GM19023 (cell line): ENCODE data around the gene BCAN.
"Not testable (repeated sequence)": the region's sequence is repeated elsewhere in the genome, so short reads cannot be mapped to it uniquely, and the experiment has no call there.

ENCODE experiments used
- ATAC-seq: cut with Tn5 transposase; IDR thresholded peaks from one replicate; pipeline ENCODE4 v1.9.1; 2021; ENCODE audit warnings: mild to moderate bottlenecking, moderate library complexity; ENCODE audit not compliant: unreplicated experiment

The BCAN gene

DNA sequence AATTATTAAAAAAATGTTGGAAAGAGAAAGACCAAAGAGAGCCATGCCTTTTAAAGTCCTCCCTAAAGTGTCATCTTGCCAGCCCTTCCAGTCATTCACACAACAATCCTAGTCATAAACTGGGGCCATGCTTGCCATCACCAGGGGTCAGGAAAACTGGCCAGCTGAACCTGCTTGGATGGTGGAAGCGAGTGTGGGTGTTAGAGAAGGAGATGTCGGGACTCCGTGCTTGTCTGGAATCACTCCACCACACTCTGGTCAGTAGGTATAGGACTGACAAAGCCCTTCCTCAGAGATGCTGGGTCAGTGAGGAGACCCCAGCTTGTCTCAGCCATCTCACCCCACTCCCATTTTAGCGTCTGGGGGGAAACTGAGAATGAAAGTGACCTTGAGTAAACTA is 26.0 kb upstream of the BCAN start:
- ATAC-seq: no peak

DNA sequence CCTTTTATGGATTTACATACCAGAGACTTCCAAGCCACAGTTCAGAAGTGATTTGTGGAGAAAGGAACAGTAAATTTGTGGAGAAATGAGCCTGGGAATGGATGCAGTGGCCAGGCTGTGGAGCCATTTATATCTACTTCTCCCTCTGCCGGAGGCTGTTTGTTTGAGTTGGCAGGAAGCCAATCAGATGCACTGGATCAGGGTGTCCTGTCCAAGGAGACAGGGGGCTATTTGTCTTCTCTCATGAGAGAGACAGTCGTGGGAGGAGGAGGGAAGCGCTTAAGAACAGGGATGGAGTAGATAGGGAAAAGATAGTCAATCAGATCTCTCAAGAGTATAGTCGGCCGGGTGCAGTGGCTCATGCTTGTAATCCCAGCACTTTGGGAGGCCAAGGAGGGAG is 25.5 kb upstream of the BCAN start:
- no peak for ATAC-seq

DNA sequence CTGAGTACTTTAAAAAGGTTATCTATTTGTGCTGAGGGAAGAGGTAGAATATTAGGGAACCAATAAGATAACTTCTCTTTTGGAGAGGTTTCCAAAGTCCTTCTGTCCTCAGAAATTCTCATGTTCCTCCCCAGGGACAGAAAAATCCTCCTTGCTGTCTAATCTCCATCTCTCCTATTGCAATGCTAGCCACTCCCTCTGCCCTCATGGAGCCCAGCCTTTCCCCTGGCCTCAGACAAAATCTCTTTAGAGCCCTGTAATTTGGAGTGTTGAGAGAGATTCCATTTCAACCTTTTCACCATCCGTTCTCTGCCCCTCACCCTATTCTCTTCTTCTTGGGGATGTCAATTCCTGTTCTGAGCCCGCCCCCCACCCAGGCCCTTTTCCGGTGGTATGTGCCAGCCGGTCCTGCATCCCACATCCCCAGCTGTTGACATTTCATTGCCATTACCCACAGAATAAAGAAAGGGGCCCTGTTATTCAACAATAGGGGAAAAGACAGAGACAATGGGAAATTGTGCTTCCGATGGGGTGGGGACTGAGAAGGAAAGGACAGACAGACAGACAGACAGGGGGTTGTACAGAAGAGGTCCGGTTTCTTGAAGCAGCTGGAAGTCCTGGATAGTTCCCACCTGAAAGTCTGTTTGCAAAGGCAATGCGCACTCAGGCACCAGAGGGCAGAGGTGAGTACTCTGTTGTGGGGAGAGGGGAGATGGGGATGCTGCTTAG is 22.9 kb upstream of the BCAN start, which contains the start of gene HAPLN2:
Gene HAPLN2 (plus strand): TSS at position 563 of the 729 bp plus-strand sequence. CDS start 4,076 bp downstream, outside the sequence.
- ATAC-seq: no peak

DNA sequence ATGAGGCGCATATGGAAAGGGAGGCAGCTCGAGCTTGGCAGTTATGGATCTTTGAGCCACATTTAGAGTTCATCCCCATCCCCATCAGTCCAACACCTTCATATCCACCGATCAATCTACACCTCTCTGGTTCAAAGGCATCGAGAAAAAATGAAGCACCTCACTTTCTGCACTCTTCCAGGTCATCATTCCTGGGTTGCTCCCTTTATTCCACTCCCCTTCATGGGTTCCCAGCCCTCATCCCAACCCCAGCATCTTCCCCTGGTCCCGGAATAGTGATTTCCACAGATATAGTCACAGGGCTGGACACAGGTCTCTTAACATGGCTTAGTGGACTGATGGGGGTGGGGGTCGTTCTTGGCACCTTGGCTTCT is 22.3 kb upstream of the BCAN start:
- no peak for ATAC-seq

DNA sequence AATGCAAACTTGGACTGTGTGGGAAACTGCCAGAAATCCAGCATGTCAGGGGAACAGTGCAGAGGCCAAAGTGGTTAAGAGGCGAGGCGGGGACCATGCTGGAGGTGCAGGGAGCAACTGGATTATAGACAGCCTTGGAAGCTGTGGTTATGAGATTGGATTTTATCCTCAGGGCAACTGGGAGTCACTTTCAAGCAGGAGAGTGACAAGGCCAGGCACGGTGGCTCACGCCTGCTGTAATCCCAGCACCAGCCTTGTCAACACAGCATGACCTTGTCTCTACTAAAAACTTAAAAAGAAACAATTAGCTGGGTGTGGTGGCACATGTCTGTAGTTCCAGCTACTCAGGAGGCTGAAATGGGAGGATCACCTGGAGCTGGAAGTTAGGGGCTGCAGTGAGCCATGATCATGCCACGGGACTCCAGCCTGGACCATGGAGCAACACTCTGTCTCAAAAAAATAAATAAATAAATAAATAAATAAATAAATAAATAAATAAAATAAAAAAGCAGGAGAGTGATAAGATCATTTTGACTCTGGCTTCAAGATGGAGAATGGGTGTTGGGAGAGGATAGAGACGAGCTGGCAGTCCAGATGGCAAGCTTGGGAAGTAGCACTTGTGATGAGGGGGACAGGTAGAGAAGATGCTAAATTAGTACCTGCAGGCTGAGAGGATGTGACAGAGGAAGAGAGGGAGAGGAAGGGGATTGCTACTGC is 19.2 kb upstream of the BCAN start:
- ATAC-seq: no peak

DNA sequence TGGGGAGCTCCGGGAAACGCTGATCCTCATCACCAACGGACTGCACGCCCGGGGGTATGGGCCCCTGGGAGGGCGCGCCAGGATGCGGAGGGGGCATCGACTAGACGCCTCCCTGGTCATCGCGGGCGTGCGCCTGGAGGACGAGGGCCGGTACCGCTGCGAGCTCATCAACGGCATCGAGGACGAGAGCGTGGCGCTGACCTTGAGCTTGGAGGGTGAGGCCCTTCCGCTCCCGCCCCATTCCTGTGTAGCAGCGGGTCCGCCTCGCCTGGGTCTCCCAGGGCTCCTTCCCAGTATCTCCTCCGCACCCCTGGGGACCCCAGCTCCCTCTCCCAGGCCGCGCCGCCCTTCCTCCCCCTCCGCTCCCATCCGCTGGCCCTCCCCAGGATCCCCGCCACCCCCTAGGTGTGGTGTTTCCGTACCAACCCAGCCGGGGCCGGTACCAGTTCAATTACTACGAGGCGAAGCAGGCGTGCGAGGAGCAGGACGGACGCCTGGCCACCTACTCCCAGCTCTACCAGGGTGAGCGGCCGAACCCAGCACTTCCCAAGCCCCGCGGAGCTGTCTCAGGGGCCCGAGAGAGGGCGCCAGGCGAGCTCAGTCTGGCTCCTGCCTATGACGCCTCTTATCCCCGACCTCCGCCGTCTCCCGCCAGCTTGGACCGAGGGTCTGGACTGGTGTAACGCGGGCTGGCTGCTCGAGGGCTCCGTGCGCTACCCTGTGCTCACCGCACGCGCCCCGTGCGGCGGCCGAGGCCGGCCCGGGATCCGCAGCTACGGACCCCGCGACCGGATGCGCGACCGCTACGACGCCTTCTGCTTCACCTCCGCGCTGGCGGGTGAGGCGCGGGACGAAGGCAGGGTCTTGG is 17.7 kb upstream of the BCAN start:
- ATAC-seq: no peak

DNA sequence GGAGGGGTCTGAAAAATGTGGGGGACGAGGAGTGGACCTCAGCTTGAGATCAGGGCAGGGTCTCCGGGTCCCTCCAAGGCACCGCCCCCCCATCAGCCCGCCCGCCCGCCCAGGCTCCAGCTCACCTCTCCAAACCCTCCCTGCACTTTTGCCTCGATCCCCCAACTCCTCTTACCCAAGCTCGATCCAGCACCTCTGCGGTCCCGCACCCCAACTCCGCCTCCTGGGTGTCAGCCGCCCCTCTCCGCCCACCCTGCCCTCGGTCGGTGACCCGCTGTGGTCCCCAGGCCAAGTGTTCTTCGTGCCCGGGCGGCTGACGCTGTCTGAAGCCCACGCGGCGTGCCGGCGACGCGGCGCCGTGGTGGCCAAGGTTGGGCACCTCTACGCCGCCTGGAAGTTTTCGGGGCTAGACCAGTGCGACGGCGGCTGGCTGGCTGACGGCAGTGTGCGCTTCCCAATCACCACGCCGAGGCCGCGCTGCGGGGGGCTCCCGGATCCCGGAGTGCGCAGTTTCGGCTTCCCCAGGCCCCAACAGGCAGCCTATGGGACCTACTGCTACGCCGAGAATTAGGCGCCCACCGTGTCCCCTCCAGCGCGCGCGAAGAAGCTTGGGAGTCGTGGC is 17.0 kb upstream of the BCAN start:
- no peak for ATAC-seq

DNA sequence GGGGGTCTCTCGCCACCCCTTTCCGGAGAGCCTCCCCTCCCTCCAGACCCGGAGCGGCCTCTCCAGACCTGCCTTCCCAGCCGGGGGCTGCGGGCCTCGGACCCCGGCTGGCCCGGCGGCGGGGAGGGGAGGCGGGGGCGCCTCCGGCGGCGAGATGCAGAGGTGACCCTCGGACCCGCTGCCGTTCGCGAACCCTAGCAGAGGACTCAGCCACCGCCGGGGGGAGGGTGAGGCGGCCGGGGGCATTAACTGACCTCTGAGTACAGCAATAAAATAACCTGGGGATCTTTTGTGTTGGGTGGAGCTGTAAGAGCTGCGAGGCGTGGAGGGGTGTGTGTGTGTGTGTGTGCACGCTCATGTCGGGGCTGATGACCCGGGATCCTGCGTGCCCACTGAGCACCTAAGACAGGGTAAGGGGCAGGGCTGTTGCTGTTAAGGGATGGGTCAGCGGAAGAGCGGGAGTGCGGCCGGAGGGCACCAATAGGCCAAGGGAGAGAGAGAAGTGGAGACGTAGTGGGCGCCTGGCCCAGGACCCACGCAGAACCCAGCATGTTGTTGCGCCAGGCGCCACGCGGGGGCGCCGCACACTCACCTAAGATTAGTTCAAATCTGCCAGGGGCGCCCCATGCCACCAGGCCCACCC is 16.4 kb upstream of the BCAN start:
- no peak for ATAC-seq

DNA sequence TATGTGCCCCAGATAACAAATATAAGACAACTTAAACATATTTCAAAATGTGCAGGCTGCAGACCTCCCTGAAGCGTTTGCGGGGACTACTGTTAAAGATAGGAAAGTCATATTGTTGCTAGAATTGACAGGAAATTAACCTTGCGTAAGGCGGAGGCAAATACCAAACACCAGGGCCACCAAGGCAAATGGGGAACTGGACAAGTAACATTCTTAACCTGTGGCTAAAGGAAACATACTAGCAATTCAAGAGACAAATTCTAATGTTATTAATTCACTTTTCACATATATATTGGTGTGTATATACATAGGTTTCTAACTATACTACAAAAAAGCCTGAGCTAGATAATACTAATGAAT is 15.9 kb upstream of the BCAN start:
- ATAC-seq: no peak

DNA sequence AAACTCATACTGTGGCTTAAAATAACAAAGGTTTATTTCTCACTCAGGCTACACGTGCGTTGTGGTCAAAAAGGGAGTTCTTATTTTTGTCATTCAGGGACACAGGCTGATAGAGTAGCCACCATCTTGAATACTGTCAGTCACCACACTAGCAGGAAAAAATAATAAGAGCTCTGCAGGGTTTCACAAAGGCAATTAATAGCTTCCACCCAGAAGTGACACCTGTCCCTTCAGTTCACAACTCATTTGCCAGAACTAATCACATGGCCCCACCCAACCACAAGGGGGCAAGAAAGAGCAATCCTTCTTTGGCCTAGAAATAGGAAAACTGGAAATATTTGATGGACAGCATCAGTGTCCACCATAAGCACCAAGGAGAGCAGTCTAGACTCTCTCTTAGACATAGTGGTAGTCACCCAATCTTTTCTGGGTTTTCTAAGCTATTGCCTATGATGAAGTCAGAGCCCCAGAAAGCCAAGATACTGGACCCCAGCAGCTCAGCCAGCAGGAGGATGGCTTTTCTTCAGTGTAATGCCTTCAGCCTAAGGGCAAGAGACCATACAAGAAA is 14.5 kb upstream of the BCAN start:
- no peak for ATAC-seq

DNA sequence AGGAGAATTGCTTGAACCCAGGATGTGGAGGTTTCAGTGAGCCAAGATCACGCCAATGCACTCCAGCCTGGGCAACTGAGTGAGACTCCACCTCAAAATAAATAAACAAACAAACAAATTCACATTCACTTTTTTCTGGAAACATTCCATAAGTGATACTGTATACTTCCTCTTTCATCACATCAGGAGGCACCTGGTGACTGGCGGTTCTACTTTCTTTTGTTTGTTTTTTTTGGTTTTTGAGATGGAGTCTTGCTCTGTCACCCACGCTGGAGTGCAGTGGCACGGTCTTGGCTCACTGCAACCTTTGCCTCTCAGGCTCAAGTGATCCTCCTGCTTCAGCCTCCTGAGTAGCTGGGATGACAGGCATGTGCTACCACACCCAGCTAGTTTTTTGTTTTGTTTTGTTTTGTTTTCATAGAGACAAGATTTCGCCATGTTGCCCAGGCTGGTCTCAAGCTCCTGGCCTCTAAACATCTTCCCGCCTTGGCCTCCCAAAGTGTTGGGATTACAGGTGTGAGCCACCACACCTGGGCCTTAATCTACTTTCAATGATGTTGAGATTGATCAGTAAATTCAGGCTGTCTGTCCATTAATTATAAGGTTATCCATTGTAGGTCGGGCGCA is 12.0 kb upstream of the BCAN start:
- ATAC-seq: no peak

DNA sequence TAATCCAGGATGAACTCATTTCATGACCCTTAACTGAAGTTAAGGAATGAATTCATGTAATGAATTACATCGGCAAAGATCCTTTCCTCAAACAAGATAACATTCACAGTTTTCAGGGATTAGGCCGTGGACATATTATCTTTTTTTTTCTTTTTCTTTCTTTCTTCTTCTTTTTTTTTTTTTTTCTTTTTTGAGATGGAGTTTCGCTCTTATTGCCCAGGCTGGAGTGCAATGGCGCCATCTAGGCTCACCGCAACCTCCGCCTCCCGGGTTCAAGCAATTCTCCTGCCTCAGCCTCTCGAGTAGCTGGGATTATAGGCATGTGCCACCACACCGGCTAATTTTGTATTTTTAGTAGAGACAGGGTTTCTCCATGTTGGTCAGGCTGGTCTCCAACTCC is 10.8 kb upstream of the BCAN start:
- ATAC-seq: not testable (repeated sequence)

DNA sequence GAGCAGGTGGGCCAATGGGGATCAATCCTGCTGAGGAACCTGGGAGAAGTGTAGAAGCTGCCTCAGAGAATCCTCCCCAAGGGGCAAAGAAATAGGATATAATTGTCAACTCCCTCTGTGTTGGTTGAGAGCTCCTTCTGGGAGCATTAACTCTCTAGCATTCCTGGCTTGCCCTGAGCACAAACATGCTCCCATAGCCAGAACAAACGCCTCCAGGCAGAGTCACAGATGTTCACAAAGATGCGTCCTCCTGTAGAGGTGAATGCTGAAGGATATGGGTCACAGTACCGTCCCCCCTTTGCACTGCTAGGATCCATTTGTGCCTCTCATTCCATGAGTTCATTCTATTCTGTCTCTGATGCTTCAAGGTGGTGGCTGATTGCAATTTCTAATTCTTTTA is 9.6 kb upstream of the BCAN start:
- no peak for ATAC-seq

DNA sequence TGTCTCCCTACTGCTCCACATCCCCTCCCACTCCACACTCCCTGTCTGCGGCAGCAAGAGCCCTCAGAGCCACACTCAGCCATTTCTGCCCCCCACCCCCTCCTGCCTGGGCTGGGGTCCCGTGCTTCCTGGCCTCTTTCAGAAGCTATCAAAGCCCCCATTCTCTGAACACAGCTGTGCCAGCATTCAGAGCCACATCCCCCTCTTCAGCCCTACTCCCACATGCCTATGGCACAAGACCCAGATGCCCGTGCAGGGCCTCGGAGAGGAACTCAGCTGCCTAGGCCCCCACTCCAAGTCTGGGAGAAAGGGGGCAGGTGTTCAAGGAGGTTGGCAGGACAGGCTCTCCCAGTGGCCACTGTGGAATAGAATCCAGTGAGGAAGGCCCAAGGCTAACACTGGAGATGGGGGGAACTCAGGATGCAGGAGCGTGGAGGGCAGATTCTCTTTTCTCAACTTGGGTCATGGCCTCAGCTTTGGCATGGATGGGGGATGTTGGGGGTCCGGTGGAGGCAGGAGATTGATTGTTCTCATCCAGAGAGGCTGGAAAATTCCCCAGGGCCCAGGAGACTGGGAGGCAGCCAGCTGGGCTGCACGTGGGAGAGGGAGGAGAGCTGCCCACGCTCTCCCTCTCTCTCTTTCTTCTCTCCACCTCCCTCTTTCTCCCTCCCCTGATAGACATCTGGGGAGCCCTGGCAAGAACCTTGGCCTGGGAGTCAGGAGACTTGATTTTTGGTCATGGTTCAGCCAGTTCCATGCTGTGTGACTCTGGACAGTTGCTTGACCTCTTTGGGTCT is 3.5 kb upstream of the BCAN start:
- ATAC-seq: no peak

DNA sequence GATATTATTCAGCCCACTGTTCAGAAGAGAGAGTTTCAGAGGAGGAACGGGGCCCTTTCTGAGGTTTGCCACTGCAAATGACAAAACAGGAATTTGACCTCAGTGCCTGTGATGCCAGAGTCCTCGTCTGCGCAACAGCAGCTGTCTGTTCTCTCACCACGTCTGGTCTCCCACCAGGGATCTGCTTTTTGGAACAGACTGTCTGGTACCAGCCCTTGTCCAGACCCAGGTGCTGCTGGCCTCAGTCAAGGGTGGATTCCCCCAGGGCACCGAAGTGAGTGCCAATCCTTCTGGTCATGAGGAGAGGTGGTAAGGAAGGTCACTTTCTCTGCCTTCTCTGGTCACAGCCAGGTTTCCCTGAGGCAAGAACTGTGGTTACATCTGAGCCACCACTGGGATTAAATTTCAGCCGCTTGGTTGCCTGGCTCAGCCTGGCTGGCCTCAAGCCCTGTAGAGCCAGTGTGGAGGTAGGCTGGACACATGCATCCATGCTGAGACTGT is 2.3 kb upstream of the BCAN start:
- no peak for ATAC-seq

DNA sequence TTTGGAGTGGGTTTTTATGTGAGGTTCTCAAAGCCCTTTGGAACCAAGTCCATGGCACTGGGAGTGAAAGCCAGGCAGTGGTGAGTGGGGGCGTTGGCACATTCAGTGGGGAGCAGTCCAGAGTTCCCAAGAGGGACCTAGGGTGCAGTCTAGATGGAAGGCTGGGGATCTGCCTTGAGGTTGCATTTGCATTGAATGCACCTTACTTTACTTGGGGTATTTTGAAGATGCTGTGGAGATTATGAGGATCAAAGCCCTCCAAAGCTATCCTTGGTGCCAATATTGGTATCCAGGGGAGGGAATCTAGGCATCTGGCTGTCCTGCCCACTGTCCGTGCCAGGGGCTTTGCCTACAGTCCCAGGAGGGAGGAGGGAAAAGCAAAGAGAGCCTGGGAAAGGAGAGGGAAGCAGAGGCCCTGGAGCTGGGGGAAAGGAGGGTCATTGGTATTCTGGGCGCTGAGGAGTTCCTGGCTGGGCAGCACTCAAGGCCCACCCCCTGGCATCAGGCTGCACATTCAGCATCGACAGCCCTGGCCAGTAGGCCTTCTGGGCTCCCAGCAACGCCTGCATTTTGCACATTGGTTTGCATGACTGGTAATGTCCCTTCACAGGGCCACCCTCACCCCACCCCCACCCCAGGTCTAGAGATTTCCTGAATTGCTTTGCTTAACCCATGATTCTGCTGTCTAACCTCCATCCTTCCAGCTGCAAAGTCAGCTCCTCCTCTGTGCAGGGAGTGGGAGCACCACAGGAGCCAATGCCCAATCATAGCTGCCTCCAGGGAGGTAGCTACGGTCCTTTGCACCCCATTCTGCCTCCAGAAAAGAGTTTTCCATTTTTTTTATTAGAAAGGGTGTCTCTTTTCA is 843 bp upstream of the BCAN start:
- ATAC-seq: no peak

DNA sequence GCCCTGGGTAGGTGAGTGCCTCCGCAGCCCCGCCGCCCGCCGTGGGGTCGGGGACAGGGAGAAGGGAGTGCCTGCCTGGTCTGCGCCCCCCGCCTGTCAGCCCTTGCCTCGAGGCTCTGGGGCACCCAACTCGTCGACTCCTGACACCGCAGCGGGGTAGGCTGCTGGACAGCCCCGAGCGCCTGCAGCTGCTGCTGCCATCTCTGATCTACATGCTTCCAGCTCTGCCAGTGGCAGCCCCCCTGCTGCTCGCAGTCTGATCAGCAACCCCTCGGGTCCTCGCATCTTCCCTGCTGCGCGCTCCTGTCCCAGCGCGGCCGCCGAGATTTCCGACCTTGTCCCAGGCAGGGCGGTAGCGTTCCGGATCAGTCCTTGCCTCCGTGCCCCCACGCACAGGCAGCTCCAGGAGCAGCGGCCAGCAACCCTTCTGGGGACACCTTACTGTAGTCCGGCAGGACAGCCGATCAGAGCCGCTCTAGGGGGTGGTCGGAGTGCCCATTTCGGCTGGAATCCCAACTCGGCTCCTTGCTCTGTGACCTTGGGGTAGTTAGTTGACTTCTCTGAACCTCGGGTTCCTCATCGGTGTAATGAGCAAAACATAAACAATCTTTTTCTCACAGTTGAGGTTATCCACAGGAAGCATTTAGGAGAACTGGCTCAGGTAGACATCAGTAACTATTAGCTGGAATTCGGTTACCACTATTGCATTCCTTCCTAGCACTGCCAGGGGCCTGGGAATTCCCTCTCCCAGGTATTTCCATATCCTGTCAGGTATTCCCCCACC is 540 bp downstream of the BCAN start:
- no peak for ATAC-seq
